ENCODE data around the gene IGSF23.
"Not testable (repeated sequence)": the region's sequence is repeated elsewhere in the genome, so short reads cannot be mapped to it uniquely, and the experiment has no call there.

The IGSF23 gene

DNA sequence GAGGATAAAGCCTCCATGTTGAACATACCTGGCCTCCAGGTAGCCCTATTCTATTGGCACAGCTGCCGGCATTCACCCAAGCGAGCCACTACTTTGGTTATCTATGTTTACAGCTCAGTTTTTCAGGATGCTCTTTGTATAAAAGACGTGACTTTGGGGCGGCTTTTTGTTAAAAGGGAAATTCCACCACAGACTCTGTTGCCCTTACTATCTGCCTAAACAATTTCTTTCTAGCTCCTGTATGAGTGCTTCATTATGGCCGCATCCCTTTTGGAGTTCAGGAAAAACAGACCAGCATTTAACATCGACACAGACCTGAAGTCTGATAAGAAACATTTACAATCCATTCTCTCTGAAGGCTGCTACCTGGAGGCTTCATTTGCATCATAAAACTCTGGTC, 9.1 kb upstream of the IGSF23 start:
- DNase-seq: no peak
- Histone ChIP-seq H3K4me3 (ENCODE audit: low read depth, low read length) (no peak overlapping the region), H3K27me3 (no peaks in the 10 kb centered on the region; the same call in 1 of the 2 replicates), H3K4me1 (no peaks in the 10 kb centered on the region), H3K9me3 (no peaks in the 10 kb centered on the region), H3K36me3 (no peaks in the 10 kb centered on the region)
- TF ChIP-seq, protein P1, sequence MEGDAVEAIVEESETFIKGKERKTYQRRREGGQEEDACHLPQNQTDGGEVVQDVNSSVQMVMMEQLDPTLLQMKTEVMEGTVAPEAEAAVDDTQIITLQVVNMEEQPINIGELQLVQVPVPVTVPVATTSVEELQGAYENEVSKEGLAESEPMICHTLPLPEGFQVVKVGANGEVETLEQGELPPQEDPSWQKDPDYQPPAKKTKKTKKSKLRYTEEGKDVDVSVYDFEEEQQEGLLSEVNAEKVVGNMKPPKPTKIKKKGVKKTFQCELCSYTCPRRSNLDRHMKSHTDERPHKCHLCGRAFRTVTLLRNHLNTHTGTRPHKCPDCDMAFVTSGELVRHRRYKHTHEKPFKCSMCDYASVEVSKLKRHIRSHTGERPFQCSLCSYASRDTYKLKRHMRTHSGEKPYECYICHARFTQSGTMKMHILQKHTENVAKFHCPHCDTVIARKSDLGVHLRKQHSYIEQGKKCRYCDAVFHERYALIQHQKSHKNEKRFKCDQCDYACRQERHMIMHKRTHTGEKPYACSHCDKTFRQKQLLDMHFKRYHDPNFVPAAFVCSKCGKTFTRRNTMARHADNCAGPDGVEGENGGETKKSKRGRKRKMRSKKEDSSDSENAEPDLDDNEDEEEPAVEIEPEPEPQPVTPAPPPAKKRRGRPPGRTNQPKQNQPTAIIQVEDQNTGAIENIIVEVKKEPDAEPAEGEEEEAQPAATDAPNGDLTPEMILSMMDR (IDR thresholded peaks at IDR 0.05; ENCODE audit: low read depth, low read length): no peak

DNA sequence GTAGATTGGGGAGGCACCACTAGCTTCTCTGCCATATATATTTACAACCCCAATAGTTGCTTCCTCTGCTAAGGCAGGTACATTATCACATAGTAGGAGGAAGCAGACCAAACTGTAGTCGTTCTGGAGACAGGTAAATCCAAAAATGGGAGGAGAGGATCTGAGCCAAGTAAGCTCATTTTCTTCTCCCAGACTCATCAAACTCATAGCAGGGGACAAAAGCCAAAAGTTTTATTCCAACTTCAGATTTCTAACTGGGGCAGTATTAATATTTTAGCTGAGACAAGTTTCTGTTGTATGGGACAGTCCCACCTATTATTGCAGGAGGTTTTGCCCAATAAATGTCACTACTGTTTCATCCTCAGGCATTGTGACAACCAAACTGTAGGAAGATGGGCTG, 7.8 kb upstream of the IGSF23 start:
- Histone ChIP-seq H3K36me3 (no peaks in the 10 kb centered on the region), H3K4me3 (ENCODE audit: low read depth, low read length) (no peak overlapping the region), H3K27me3 (no peaks in the 10 kb centered on the region), H3K9me3 (no peaks in the 10 kb centered on the region), H3K4me1 (no peaks in the 10 kb centered on the region)
- TF ChIP-seq, protein P1 (IDR thresholded peaks at IDR 0.05; ENCODE audit: low read depth, low read length): no peak
- DNase-seq: no peak

DNA sequence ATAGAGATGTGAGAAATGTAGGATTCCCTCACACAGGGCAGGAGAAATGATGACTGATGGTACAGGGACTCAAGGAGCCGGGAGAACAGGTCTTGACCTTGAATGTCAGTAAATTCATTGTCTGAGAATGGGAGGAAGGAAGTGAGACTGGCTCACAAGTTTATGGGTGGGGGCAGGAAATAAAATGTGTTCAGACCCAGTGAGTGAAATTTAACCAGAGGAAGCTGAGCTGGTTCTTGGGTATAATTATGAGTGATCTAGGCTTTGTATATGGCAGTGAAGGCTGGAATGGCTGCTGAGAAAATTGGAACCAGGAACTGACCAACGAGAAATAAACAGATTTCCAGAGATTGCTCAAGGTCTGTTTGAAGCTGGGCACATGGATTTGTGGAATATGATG, 6.3 kb upstream of the IGSF23 start:
- Histone ChIP-seq H3K4me1 (no peaks in the 10 kb centered on the region), H3K9me3 (no peaks in the 10 kb centered on the region), H3K36me3 (no peaks in the 10 kb centered on the region), H3K27me3 (no peaks in the 10 kb centered on the region), H3K4me3 (ENCODE audit: low read depth, low read length) (no peak overlapping the region)
- no peak for DNase-seq
- TF ChIP-seq, protein P1 (IDR thresholded peaks at IDR 0.05; ENCODE audit: low read depth, low read length): no peak

DNA sequence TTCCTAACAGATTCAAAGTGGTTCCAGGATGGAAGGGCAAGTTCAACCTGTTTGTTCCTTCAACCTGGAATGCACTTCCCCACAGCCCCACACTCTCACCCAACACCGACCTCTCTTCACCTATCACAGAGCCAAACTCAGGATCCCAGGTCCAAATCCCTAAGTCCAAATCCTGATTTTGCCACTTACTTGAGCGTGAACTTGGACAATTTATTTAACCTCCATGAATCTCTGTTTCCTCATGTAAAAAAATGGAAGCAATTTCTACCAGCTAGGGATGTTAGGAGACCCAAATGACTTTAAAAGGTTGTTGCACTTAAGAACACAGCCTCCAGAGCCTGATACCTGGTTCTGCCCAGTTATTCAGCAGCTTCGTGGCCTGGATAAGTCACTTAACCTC, 5.4 kb upstream of the IGSF23 start:
- DNase-seq: no peak
- Histone ChIP-seq H3K4me3 (ENCODE audit: low read depth, low read length) (no peak overlapping the region), H3K4me1 (no peaks in the 10 kb centered on the region), H3K36me3 (no peaks in the 10 kb centered on the region), H3K27me3 (no peaks in the 10 kb centered on the region), H3K9me3 (no peaks in the 10 kb centered on the region)
- TF ChIP-seq, protein P1 (IDR thresholded peaks at IDR 0.05; ENCODE audit: low read depth, low read length): no peak

DNA sequence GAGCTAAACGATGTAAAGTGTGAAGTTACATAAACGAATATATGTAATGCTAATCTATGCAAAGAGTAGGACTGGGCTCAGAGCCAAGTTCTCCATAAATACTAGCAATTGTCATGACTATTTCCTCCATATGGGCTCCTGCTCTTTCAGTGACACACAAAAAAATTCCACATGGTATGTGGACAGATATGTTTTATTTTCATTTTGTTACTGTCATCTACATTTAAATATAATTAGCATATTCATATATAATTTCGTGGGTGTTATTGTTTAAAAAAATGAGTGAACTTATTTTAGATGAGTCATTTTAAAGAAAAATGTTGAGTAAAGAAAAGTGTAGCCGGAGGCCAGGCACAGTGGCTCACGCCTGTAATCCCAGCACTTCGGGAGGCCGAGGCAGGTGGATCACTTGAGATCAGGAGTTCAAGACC, 5.0 kb upstream of the IGSF23 start:
- no peak for DNase-seq
- Histone ChIP-seq H3K27me3 (no peaks in the 10 kb centered on the region), H3K36me3 (no peaks in the 10 kb centered on the region), H3K4me1 (no peaks in the 10 kb centered on the region), H3K9me3 (no peaks in the 10 kb centered on the region), H3K4me3 (ENCODE audit: low read depth, low read length) (no peak overlapping the region)
- TF ChIP-seq, protein P1 (IDR thresholded peaks at IDR 0.05; ENCODE audit: low read depth, low read length): no peak

DNA sequence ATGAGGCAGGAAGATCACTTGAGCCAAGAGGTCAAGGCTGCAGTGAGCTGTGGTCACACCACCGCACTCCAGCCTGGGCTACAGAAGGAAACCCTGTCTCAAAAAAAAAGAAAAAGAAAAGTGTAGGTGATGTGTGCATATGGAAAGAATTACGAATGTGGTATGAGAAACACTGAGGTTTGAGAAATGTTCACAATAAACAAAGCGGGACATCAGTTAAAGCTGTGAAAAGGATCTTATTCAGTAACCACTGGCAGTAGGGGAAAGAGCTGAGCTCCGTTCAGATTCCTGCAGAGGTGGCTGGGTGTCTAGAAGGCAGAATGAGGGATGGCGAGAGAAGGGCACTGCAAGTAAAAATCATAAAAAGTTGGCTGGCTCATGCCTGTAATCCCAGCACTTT, 4.1 kb upstream of the IGSF23 start:
- H3K36me3 ChIP-seq: no peaks in the 10 kb centered on the region
- no peaks in the 10 kb centered on the region for H3K9me3 ChIP-seq
- no peaks in the 10 kb centered on the region for H3K4me1 ChIP-seq
- no peak overlapping the region for H3K4me3 ChIP-seq (ENCODE audit: low read depth, low read length)
- DNase-seq: no peak
- TF ChIP-seq, protein P1 (IDR thresholded peaks at IDR 0.05; ENCODE audit: low read depth, low read length): no peak
- no peaks in the 10 kb centered on the region for H3K27me3 ChIP-seq

DNA sequence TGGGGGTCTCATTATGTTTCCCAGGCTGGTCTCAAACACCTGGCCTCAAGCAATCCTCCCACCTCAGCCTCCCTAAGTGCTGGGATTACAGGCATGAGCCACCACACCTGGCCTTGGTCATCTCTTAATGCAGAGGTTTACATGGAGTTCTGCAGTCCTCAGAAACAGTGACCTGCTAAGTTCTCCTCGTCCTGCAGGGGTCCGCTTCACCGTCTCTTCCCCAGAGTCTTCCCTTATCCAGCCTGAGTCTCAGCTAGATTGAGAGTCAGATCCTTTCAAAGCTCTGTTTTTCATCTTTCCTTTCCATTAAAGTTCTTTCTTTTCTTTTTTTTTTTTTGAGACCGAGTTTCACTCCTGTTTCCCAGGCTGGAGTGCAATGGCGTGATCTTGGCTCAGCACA, 2.9 kb upstream of the IGSF23 start:
- H3K4me1 ChIP-seq; H3K36me3 ChIP-seq; DNase-seq; H3K4me3 ChIP-seq (ENCODE audit: low read depth, low read length); H3K27me3 ChIP-seq; H3K9me3 ChIP-seq: not testable (repeated sequence)
